ENCODE data around the gene LRRC4C.

The LRRC4C gene

DNA sequence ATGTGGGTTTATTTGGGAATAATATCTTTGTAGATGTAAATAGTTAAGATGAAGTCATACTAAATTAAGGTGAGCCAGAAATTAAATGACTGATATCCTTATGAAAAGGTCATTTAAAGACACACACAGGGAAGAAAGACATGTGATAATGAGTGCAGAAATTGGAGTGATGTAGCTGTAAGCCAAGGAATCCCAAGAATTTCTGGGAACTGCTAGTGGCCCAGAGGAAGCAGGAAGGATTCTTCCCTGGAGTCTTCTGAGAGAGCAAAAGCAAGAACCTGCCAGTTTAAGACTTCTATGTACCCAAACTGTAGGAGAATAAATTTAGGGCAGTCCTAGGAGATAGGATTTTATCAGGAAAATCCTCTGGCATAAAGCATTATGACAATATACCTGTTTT is 66.9 kb downstream of the LRRC4C start:
- no peak for DNase-seq (ENCODE audit: extremely low read depth, insufficient read length)

DNA sequence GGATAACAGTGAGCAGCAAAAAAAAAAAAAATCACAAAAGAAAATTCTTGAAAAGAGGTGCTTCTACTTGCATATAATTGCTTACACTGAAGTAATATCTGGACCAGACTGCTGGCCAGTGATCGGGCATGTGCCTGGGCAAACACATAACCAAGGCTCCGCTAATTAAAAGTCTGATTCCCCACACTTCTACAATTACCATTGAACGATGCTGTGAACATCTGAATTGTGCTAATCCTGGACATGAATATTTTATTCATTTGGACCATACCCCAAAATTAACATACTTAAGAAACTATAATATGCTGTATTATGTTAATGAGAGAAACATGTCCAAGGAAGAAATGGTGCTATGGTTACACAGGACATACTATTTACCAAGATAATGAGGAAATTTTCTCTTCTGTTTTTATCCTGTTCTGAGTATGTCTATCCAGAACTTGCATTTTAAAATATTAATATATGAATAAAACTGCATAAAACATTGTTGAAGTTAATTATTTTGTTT is 69.8 kb downstream of the LRRC4C start:
- TF ChIP-seq, protein P1, sequence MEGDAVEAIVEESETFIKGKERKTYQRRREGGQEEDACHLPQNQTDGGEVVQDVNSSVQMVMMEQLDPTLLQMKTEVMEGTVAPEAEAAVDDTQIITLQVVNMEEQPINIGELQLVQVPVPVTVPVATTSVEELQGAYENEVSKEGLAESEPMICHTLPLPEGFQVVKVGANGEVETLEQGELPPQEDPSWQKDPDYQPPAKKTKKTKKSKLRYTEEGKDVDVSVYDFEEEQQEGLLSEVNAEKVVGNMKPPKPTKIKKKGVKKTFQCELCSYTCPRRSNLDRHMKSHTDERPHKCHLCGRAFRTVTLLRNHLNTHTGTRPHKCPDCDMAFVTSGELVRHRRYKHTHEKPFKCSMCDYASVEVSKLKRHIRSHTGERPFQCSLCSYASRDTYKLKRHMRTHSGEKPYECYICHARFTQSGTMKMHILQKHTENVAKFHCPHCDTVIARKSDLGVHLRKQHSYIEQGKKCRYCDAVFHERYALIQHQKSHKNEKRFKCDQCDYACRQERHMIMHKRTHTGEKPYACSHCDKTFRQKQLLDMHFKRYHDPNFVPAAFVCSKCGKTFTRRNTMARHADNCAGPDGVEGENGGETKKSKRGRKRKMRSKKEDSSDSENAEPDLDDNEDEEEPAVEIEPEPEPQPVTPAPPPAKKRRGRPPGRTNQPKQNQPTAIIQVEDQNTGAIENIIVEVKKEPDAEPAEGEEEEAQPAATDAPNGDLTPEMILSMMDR (IDR thresholded peaks at IDR 0.05; ENCODE audit: insufficient read depth, low read length, poor library complexity, severe bottlenecking) = no peak
- no peak overlapping the region for H3K4me3 ChIP-seq (replicated peaks; ENCODE audit: low read depth, low read length)
- no peaks in the 10 kb centered on the region; the same call in 1 of the 2 replicates for H3K27me3 ChIP-seq (replicated peaks; ENCODE audit: control insufficient read depth, insufficient read depth, low read length)
- H3K36me3 ChIP-seq (ENCODE audit: control insufficient read depth, insufficient read depth, low read length) = no peaks in the 10 kb centered on the region
- DNase-seq (ENCODE audit: extremely low read depth, insufficient read length) = no peak

More for the DNA sequence above, 66.9 kb downstream of the LRRC4C start:
- Histone ChIP-seq H3K4me3 (replicated peaks; ENCODE audit: low read depth, low read length) (no peak overlapping the region), H3K36me3 (ENCODE audit: control insufficient read depth, insufficient read depth, low read length) (no peaks in the 10 kb centered on the region), H3K27me3 (replicated peaks; ENCODE audit: control insufficient read depth, insufficient read depth, low read length) (no peaks in the 10 kb centered on the region; the same call in 1 of the 2 replicates)
- TF ChIP-seq, protein P1 (IDR thresholded peaks at IDR 0.05; ENCODE audit: insufficient read depth, low read length, poor library complexity, severe bottlenecking) = no peak

DNA sequence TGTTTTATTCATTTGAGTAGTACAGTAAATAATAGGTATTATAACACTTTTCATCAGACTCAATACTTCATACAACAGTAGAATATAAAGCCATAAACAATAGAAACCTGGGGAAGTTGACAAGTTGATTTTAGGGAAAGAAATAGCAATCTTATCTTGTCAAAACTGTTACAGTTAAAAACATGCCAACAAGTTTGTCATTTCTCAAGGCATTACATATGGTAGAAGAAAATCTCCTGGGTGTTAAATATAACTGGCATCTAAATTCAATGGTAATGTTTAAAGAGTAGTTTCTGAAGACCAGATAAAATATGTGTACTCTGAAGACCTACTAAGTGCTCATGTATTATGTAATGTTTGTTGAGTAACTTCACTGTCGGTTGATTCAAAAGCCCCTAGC is 75.1 kb downstream of the LRRC4C start:
- no peak overlapping the region for H3K4me3 ChIP-seq (replicated peaks; ENCODE audit: low read depth, low read length)
- TF ChIP-seq, protein P1 (IDR thresholded peaks at IDR 0.05; ENCODE audit: insufficient read depth, low read length, poor library complexity, severe bottlenecking) = no peak
- no peak for DNase-seq (ENCODE audit: extremely low read depth, insufficient read length)
- no peaks in the 10 kb centered on the region; the same call in 1 of the 2 replicates for H3K27me3 ChIP-seq (replicated peaks; ENCODE audit: control insufficient read depth, insufficient read depth, low read length)
- H3K36me3 ChIP-seq (ENCODE audit: control insufficient read depth, insufficient read depth, low read length) = no peaks in the 10 kb centered on the region

DNA sequence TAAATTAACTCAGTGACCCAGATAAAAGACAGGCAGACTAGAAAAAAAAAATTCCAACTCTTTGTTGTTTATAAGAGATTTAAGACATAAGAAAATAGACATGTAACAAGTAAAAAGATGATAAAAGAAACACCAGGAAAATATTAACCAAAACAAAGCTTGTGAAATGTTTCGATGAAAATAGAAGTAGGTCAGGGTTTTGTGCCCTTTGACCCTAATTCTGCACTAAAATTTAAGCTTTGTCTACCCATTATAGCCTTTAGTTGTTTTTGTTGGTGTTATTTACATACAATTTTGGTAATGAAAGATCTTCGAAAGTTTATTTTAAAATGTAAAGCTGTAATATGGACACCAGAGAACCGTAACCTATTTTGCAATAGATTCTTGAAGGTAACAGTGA is 75.7 kb downstream of the LRRC4C start:
- TF ChIP-seq, protein P1 (IDR thresholded peaks at IDR 0.05; ENCODE audit: insufficient read depth, low read length, poor library complexity, severe bottlenecking) = no peak
- no peaks in the 10 kb centered on the region; the same call in 1 of the 2 replicates for H3K27me3 ChIP-seq (replicated peaks; ENCODE audit: control insufficient read depth, insufficient read depth, low read length)
- no peak overlapping the region for H3K4me3 ChIP-seq (replicated peaks; ENCODE audit: low read depth, low read length)
- no peaks in the 10 kb centered on the region for H3K36me3 ChIP-seq (ENCODE audit: control insufficient read depth, insufficient read depth, low read length)
- DNase-seq (ENCODE audit: extremely low read depth, insufficient read length) = no peak

DNA sequence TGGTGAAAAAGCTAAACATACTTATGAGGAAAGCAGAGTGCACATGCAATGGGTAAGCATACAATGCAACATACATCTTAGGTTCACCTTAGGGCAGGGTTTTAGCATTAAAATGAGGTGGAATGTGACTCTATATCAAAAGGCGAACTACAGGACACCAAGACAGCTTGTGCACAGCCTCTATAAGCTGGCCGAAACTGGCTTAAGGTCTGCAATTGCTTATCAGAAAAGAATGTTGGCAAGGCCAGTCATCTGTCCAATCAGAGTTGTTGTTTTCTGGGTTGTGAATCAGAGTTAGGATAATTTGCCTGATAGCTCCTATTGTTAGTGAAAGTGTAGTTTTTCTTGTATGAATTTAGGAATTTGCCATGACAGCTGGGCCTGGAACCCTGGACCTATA is 76.5 kb downstream of the LRRC4C start:
- H3K27me3 ChIP-seq (replicated peaks; ENCODE audit: control insufficient read depth, insufficient read depth, low read length) = no peaks in the 10 kb centered on the region; the same call in 1 of the 2 replicates
- H3K4me3 ChIP-seq (replicated peaks; ENCODE audit: low read depth, low read length) = no peak overlapping the region
- H3K36me3 ChIP-seq (ENCODE audit: control insufficient read depth, insufficient read depth, low read length) = no peaks in the 10 kb centered on the region
- TF ChIP-seq, protein P1 (IDR thresholded peaks at IDR 0.05; ENCODE audit: insufficient read depth, low read length, poor library complexity, severe bottlenecking) = no peak
- no peak for DNase-seq (ENCODE audit: extremely low read depth, insufficient read length)

DNA sequence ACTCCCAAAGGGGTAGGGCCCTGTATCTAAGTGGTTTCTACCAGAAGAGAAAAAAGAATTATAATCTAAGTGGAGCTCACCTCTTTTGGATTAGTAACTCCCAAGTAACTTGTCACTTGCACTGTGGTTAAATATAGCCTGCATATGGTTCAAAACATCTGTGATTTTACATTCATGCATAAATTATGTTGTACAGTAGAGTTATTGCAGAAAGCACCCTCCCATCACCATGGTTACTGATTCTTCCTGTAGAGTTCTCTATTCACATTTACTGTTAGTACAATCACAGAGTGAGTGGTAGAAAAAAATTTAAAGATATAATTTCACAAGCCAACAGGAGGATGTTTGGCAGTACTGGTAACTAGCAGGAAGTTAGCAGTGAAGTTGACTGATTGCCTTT is 80.4 kb downstream of the LRRC4C start:
- no peak for DNase-seq (ENCODE audit: extremely low read depth, insufficient read length)
- TF ChIP-seq, protein P1 (IDR thresholded peaks at IDR 0.05; ENCODE audit: insufficient read depth, low read length, poor library complexity, severe bottlenecking) = no peak

More for the DNA sequence above, 80.4 kb downstream of the LRRC4C start:
- H3K36me3 ChIP-seq (ENCODE audit: control insufficient read depth, insufficient read depth, low read length) = no peaks in the 10 kb centered on the region
- H3K4me3 ChIP-seq (replicated peaks; ENCODE audit: low read depth, low read length) = no peak overlapping the region
- no peaks in the 10 kb centered on the region for H3K27me3 ChIP-seq (replicated peaks; ENCODE audit: control insufficient read depth, insufficient read depth, low read length)
